NCI-H2081 (cell line): Measurements from ENCODE around the gene FBLN7.
A peak's percentile ranks its signal among the peaks of the same experiment; 100 is the strongest.
"Not testable (repeated sequence)": the region's sequence is repeated elsewhere in the genome, so short reads cannot be mapped to it uniquely, and the experiment has no call there.

ENCODE experiments used
- DNase-seq, 2 experiments: peaks; one replicate each; lab custom pipeline; 2025; lab: John Stamatoyannopoulos, UW

FBLN7 gene

DNA sequence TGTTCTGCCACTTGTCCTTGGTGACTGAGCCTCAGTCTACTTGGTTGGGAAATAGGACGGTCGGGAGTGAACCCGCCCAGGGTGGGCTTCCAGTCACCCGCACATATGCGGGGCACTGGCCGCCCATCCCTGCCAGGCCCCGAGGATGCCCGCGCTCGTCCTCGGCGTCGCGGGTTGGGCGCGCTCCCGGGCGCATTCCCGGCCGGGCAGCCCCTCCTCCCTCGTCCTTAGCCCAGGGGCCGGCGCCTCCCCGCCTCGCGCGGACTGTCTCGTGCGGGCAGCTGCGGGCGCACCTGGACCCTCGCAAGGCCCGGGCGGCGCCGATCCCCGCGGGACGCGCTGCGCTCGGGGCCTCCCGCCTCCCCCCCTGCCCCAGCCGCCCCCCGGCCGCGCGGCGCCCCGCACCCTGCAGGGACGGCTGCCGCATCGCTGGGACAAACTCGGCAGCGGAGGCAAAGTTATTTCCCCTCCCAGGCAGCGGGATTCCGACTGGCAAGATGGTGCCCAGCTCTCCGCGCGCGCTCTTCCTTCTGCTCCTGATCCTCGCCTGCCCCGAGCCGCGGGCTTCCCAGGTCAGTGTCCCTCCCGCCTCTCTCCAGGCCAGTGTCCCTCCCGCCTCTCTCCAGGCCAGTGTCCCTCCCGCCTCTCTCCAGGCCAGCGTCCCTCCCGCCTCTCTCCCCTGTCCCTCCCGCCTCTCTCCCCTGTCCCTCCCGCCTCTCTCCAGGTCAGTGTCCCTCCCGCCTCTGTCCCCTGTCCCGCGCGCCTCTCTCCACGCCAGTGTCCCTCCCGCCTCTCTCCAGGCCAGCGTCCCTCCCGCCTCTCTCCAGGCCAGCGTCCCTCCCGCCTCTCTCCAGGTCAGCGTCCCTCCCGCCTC, at the start of gene FBLN7:
Gene FBLN7 (plus strand): TSS at position 227 of the 874 bp plus-strand sequence. CDS start 271 bp downstream, at position 498.
- no peak for DNase-seq

GRCh38 chr2:112089375-112089774, 48.8 kb upstream of the FBLN7 start:
- DNase-seq = no peak

DNA sequence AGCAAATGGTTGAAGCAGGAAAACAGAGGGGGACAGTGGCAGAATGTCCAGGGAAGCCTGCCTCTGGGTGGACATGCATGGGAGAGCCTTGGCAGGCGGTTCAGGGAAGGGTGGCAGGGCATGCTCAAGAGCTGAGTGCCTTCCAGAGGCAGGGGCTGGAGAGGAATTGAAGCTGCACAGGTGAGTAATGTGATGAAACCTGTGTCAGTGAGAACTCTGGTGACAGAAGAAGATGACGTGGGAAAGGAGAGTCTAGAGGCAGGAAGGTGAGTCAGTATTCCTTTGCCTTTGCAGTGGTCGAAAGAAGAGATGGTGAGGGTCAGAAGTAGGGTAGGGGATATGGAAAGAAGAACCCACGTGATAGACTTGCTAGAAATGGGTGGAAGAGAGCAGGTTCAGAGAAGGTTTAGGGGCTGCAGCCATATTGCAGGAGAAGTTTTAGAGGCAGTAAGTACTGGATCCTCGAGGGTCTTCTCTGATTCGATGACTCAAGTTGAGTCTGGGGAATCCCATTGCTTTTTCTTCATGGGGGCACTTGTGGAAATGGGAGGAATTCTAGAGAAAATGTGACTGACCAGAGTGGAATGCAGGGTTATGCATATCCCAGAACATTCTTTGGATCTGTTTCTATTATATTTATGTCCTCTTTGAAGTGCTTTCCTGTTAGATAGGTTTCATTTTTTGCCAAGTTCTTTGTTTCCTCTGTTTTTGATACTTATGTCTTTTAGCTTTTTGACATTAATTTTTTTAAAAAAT, 45.7 kb upstream of the FBLN7 start:
- DNase-seq = no peak

GRCh38 chr2:112093216-112093615, 45.0 kb upstream of the FBLN7 start:
- no peak for DNase-seq

DNA sequence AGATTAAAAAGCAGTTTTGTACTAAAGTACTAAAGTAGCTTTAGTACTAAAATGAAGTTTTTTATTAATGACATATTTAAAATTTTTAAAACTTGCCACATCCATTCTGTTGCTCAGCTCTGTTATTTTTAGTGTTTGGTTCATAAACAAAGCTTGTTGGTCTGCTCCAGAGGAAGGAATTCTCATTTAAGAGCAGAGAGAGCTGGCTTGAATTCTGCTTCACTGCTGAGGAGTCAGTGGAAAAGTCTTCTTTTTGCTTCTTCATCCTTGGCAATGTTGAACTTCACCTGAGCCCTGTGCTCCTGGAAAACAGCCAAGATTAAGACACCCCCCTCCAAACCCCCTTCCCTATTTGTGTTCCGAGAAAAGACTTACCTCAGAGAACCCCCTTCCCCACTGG, 42.5 kb upstream of the FBLN7 start:
- no peak for DNase-seq

DNA sequence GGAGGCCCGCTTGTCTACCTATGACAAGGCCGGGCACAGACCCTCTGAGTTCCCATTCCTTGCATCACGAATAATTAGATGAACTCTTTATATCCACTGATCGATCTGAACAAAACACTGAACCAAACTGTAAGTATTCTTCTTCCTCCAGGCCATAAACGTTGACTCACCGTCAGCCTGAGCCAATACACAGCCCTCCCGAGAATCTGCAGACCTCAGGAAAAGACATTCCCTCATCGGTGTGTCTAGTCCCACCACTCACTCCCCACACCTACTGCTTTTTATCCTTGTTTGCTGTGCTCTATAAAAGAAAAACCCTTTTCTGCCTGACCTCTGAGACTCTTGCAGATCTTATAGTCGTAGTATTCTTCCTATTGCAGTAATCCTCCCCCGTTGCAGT, 42.1 kb upstream of the FBLN7 start:
- no peak for DNase-seq

GRCh38 chr2:112108178-112108832, 29.9 kb upstream of the FBLN7 start:
- DNase-seq = no peak

- DNase-seq = no peak
Measured at GRCh38 chr2:112109278-112109677, 28.9 kb upstream of the FBLN7 start.

DNA sequence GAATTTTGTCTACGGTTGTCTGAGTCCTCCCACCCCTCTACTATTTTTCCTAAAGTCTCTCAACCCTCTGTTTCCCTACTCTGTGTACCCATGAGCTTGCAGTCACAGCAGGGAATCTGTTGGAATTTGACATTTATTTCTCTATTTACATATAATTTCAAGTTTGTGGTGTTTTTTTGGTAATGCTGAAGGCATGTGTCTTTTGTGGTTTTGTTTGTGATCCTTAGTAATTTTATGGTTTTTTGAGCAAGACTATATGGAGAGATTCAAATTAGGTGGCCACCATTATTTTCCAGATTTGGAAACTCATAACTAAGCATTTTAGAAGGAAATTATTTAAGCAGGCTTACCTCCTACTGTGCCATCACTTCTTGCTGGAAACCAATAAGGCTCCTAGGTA, 27.2 kb upstream of the FBLN7 start:
- no peak for DNase-seq

DNA sequence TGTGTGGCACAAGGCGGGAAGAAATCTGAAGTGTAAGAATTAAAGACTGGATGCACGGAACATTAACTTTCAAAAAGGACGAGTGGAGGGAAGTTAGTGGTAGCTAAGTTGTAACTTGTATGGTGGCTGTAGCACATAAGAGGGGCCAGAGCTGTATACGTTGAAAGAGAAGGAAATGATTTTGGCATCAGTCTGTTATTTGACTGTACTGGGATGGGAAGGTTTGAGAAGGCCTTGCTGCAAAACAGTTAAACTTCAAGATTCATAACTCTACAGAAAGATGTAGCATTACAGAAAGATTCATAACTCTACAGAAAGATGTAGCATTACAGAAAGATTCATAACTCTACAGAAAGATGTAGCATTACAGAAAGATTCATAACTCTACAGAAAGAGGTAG, 24.8 kb upstream of the FBLN7 start:
- not testable (repeated sequence) for DNase-seq

- DNase-seq = no peak
Measured at GRCh38 chr2:112118148-112118547, 20.0 kb upstream of the FBLN7 start.

- DNase-seq = peak; percentile 3 to 38
Measured at GRCh38 chr2:112121682-112122254, 16.4 kb upstream of the FBLN7 start.

- DNase-seq = no peak
Measured at GRCh38 chr2:112129060-112129459, 9.1 kb upstream of the FBLN7 start.

DNA sequence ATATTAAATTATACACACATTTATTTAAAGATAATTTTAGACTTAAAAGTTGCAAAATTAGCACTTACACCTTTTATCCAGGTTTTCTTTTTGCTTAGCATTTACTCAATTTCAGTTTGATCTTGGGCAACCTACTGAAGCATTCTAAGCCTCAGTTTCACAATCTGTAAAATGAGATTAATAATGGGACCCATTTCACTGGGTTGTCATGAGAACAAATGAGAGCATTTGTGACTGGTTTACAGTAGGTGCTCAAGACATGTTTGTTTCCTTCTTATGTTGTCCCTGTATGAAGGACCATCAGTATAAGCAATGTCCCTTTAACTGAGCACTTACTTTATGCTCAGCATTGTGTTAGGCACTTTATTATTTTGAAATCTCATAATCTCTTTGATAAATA, 4.8 kb upstream of the FBLN7 start:
- no peak for DNase-seq

DNA sequence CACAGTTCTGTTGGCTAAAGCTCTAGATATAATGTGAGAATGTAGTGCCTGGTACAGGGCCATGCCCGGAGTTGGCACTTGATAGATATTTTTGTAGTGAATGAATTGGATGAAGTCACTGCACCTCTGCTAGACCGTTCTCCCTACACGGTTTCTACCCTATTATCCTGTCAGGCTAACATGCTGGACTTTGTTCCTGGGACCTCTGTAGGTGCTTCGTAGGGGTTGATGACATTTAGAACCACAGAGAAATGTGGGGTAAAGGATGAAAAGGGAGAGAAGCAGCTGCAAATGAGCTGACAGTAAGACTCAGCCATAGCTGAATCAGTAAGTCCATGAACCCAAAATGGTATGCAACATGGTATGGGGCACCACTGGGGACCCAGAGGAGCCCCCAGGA, 4.1 kb upstream of the FBLN7 start:
- no peak for DNase-seq

- no peak for DNase-seq
Measured at GRCh38 chr2:112136096-112136495, 2.1 kb upstream of the FBLN7 start.

DNA sequence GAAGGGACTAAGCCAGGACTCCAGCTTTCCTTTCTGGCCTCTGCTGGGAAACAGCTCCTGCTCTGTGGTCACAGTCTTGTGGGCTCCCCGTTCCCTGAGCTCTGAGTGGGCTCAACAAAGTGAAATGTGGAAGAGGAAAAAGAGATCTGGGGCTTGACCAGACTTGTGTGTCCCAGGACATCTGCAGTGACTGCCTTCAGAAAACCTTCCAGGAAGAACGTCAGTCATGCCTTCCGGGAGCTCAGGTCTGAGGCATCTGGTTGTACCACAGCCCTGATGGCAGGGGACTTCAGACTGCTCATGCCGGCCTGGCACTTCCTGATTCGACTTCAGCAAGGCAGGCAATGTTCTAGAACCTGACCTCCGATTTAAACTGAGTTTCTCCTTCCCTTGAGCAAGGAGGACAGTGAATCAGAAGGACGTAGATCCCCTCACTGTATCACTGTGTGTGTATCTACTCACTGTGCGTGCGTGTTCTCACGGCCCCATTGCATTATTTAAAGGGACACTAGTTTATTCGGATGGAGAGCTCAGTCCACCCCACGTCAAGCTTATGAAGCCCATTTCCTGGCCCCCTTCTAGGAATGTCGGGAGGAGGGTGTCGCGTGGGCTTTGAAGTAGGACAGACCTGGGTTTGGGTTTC, 548 bp upstream of the FBLN7 start:
- no peak for DNase-seq

- not testable (repeated sequence) for DNase-seq
Measured at GRCh38 chr2:112139033-112139614, 939 bp downstream of the FBLN7 start.

GRCh38 chr2:112139661-112140204, 1.5 kb downstream of the FBLN7 start:
- not testable (repeated sequence) for DNase-seq

GRCh38 chr2:112140205-112140802, 2.1 kb downstream of the FBLN7 start:
- no peak for DNase-seq
